HG02623 (cell line): Measurements from ENCODE around the gene OLFML2A.
"Not testable (repeated sequence)": the region's sequence is repeated elsewhere in the genome, so short reads cannot be mapped to it uniquely, and the experiment has no call there.

Source experiments
- ATAC-seq: cut with Tn5 transposase; IDR thresholded peaks from one replicate; pipeline ENCODE4 v1.9.1; 2021; ENCODE audit warnings: moderate library complexity; ENCODE audit not compliant: unreplicated experiment

Gene OLFML2A

DNA sequence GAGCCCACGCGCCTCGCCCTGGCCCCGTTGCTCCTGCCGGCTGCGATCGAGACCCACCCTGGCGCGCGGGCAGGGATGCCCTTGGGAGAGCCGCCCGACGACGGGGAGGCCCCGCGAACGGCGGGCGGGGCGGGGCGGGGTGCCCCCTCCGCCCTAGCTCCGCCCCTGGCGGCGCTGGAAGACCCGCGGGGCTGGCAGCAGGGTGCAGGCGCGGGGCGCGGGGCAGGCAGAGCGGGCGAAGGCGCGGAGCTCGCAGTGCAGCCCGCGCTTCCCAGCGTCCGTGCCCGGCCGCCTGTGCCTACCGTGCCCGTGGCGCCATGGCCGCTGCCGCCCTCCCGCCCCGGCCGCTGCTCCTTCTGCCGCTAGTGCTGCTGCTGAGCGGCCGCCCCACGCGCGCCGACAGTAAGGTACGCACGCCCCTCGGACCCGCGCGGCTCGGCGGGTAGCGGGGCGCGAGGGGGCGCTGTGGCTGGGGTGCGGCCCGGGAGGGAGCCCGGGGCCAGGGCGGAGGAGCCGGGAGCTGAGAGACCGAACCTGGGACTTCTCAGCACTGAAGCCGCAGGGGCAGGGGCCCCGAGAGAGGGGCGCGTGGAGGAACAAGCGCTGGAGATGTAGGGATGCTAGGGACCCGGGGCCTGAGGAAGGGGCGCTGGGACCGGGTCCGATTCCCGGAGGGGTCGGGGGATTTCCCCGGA is at the start of gene OLFML2A:
TSS of gene OLFML2A (plus strand) at position 180 of the 695 bp plus-strand sequence. CDS start at position 318, 138 bp downstream.
- no peak for ATAC-seq

DNA sequence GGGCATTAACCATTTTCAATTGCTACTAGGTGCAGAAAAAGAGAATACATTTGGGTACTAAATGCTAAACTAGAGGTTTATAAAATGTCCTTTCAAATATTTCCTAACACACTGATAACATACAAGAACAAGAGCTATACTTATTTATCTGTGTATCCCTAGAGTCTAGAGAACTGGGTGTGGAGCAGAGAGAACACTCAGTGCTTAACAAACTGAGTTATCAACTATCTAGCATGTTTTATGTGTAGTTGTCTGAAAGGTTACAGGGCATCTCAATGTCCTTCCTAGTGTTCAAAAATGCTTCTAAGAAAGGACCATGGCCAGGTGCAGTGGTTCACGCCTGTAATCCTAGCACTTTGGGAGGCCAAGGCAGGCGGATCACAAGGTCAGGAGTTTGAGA is 46.2 kb upstream of the OLFML2A start:
- no peak for ATAC-seq

DNA sequence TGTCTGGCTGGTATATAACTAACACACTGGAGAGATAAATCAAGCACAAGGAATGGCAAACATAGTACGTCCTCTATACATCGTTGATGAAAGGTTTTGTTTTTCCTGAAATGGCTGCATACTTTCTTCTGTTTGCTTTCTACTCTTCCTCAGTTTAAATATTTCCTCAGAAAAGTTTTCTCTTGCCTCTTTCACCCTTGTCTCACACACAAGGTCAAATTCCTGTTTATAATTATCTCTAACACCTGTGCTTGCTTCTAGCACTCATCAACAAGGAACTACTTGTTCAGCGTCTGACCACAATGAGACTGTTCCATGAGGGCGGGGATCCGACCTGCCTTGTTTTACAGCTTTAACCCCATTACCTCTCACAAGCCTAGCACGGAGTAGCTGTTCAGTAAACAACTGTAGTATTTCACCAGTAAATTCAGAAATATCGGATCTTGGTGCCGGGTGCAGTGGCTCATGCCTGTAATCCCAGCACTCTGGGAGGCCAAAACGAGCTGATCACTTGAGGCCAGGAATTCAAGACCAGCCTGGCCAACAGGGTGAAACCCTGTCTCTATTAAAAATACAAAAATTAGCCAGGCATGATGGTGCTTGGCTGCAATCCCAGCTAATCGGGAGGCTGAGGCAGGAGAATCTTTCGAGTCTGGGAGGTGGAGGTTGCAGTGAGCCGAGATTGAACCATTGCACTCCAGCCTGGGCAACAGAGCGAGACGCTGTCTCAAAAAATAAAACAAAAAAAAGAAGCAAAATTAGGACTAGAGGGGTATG is 42.8 kb upstream of the OLFML2A start:
- no peak for ATAC-seq

DNA sequence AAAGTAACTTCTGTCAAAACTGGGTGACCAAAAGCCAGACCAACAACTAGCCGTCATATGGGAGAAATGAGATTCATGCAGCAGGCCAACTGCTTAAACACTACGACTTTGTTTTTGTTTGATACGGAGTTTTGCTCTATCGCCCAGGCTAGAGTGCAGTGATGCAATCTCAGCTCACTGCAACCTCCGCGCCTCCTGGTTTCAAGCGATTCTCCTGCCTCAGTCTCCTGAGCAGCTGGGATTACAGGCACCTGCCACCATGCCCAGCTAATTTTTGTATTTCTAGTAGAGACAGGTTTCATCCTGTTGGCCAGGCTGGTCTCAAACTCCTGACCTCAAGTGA is 42.2 kb upstream of the OLFML2A start:
- not testable (repeated sequence) for ATAC-seq

DNA sequence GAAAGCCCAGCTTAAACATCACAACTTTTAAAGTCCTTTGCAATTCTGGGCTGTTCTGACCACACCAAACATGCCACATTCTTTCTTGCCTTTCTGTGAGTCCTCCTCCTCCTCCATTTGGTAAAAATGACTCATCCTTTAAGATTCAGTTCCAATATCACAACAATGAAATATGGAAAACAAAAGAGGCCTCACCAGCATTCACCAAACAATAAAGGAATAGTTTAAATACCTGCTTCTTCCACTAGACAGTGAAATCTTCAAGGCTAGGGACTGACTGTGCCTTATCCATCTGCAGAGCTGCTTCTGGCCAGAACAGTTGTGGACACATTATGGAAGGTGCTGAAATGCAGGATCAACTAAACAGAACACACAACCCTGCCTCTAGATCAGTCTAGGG is 41.8 kb upstream of the OLFML2A start:
- no peak for ATAC-seq

DNA sequence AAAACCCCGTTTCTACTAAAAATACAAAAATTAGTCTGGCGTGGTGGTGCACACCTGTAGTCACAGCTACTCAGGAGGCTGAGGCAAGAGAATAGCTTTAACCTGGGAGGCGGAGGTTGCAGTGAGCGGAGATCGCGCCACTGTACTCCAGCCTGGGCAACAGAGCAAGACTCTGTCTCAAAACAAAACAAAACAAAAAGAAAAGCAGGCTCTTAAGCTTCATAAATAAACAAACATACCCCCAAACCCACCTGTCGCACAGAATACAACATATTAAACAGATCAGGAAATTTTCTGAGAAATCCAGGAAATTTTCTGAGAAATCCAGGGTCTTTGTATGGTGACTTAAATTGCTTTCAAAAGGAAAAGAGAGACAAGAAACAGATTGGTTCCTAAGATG is 38.9 kb upstream of the OLFML2A start:
- ATAC-seq, result not testable (repeated sequence)

DNA sequence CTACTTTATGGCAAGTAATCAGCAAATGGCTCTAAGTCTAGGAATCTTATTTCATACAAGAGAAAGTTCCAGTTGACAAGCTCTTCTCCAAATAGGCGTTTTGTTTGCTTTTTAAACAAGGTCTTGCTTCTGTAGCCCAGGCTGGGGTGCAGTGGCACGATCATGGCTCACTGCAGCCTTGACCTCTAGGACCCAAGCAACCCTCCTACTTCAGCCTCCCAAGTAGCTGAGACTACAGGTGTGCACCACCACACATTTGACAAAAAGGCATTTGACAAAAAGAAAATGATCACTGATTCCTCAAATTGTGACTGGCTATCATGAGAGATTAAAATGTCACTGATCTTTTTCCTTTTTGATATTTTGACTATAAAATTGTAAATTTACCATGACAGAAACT is 37.6 kb upstream of the OLFML2A start:
- no peak for ATAC-seq

DNA sequence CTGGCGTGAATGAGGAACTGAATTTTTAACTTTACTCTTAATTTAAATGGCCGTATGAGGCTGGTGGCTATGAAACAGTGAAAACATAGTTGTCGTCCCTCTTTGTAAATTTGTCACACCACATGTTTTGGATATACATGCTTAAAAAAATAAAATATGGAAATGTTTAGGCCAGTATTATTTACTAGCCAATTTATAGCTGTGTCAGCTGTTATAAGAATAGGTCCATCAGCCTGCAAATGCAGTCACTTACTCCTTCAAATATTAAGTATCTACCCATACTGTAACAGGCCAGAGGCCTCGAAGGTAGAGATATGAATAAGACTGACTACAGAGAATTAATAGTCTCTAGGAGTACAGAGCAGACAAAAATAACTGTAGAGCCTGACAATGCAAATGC is 35.8 kb upstream of the OLFML2A start:
- no peak for ATAC-seq

DNA sequence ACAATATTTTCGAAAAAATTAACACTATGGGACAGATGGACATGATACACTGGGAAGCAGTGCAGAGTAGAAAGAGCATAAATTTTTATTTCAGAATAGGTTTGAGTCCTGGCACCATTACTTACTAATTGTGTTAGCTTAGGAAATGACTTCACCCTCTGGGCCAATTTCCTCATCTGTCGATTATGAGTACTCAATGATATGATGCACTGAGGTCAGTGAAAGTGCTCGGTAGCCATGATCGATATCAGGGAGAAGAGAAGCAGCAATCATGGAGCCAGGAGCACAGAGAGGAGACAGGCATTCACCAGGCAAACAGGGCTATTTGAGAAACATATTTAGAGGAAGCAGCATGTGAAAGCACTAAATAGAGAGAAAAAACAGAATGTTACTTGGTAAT is 35.3 kb upstream of the OLFML2A start:
- no peak for ATAC-seq

DNA sequence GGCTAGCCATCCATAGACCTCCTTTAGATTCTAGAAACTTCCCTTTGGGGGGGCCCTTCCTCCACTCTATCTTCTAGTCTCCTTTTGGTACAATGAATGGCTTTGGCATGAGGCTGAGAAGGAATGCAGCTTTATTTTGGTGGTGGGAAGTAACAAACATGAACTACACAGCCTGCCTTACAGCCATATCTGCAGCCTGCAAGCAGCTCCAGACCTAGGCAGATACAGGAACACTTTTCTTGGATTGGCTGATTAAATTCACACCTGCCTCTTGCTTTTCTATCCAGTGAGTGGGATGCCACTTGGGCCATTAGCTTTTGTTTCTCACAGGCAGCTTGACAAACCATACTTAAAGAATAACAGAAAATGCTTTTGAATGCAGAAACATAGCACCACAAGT is 34.0 kb upstream of the OLFML2A start:
- ATAC-seq, result no peak

DNA sequence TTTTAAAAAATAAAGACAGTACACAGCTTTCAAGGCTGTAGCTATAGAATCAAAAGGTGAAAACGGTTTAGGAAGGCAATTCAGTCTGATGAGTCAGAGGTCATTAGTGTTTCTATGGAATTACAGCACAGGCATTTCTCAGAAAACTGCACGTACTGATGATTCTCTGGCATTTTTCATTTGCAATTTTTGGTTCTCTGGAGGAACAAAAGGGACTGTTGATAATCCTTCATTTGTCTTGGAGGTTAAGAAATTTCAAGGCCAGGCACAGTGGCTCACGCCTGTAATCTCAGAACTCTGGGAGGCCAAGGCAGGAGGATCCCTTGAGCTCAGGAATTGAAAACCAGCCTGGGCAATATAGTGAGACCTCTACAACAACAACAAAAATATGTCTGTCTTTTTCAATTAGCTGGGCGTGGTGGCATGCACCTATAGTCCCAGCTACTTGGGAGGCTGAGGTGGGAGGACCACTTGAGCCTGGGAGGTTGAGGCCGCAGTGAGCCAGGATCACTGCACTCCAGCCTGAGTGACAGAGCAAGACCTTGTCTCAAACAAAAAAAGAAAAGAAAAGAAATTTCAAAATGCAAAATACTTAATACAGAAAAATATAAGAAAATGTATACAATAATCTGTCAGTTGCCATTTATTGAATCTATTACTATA is 33.1 kb upstream of the OLFML2A start:
- no peak for ATAC-seq

DNA sequence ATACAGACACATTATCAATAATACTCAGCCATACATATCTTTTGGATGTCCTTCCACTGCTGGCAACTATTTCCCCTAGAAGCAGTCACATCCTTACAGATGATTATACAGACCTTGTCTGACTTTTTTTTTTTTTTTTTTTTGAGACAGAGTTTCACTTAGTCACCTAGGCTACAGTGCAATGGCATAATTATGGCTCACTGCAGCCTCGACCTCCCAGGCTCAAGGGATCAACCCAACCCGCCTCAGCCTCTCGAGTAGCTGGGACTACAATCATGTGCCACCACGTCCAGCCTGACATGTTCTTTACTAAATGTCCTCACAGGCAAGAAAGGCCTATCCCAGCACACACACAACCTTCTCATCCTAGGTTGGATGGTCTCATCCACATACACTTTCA is 29.9 kb upstream of the OLFML2A start:
- ATAC-seq, result no peak

DNA sequence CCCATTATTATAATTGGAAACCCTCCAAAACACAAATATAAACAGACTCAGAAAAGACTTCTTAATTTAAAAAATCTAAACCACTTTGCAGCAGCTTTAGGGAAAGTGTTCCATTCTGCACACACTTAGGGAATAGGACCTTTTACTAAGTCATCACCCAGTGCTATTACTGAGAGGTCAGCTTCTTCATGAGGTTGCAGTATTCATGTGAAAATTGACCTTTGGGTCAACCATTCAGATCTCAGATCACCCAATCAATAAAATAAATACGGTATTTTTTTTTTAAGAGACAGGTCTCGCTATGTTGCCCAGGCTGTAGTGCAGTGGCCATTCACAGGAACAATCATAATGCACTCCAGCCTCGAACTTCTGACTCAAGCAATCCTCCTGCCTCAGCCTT is 27.6 kb upstream of the OLFML2A start:
- no peak for ATAC-seq

DNA sequence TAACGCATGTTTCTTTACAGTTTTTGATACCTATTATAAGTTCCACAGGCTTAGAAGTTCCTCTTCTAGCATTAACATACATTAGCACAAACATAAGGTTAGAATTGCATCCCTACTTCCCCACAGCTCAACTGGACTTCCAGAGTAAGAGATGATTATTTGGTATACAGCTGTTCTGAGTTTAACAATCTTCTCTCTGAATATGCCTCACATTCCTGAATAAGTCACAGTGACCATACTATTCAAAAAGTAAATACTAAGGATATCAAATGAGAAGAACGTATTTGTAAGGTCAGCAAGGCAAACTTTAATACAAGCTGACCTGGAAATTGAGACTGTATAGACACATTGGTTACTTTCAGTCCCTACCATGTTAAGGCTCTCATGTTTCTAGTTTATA is 27.2 kb upstream of the OLFML2A start:
- ATAC-seq, result no peak

DNA sequence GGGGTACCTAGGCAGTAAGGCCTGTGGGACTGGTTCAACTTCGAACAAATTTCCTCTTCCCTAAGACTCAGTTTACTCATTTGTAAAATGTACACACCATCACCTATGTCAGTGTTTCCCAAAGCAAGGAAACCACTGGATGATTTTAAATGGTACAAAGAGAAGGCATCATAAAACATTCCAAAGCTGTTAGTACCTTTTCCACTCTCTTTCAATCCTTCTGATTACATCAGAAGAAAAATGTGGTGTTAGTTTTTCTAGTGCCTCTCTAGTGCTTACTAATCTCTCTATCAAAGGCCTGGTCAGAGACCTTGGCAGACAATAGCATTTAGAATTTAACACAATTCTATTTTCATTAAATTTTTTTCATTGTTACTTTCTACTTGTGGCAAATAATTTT is 24.0 kb upstream of the OLFML2A start:
- no peak for ATAC-seq

DNA sequence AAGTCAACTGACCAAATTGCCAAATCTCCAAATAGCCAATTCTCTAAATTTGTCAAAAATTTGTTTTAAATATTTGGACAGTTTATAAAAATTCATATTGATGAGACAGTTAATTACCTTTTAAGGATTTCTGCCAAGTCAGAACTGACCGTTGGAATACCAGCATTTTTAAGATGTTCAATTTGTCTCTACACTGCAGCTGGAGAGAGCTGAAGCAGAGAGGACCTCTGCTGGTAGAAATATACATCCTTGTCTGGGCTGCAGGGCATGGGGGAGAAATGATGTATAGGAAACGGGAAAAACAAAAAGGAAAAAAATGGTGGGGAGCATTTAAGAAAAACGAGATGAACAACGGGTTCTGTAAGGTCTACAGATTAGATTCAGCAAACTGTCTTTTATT is 22.6 kb upstream of the OLFML2A start:
- no peak for ATAC-seq

DNA sequence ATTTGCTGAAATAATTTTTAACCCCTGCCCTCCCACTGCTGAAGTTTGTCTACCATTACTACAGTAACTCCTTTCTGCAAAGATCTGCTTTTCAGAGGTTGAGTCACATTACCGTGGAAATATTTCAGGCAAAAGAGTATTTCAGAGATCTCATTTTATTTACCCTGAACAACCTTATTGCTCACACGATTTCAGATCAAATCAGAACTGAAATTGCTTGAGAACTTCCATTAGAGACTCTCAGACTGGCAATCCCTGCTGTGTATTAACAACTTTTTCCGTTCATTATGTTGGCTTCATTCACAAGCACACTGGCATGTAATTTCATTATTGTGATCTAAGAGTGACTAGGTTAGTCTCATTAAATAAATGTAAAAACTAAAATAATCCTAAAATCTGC is 21.9 kb upstream of the OLFML2A start:
- ATAC-seq, result no peak

DNA sequence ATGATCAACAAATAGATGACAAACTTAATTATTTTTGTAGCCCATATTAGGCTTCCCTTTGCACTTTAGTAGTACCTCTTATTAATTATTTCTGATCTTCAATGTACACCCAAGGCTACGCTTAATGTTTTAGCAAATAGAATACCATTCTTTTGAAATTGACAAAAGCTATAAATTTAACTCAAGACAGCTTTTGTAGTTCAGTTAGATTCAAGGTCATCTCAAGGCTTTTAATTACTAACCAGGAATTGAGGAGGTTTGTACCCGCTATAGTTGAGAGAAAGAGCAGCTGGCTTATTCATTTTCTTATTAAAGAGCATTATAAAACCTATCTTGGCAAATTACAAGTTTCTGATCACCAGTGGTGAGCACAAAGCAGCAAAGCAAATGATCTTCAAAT is 20.9 kb upstream of the OLFML2A start:
- ATAC-seq, result no peak

DNA sequence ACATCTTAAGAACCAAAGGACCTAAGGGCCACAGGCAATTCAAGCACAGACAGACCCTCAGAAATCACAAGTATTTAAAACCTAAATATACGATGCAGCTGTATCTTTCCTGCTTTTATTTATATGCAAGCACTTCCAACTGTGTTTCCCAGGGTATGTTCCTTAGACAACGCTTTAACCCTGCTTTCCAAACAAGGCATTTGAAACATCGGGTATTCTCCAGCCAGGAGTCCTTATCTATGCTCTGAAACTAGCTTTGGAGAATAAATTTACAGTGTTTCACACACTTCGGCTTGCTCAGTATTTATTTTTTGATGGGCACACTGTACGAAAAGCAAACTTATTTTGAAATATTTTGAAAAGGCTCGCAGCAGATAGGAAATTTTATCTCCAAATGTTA is 19.3 kb upstream of the OLFML2A start:
- no peak for ATAC-seq

DNA sequence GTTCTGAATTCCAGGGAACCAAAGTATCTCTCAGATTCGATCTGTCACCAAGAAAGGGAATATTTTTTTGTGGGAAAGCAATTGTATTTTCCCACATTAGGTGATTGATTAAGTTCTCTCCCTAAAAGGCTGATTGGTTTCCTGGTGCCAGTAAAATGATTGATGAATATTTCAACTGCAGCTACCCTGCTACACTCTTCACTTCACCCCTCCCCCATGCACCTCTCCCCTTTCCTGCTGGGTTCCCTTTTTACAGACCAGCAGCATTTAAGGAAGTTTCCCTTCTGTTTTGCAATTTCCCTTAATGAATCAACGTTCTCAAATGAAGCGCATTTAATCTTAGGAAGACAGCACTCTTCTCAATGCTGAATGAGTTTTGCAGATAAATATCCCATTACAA is 18.9 kb upstream of the OLFML2A start:
- no peak for ATAC-seq

DNA sequence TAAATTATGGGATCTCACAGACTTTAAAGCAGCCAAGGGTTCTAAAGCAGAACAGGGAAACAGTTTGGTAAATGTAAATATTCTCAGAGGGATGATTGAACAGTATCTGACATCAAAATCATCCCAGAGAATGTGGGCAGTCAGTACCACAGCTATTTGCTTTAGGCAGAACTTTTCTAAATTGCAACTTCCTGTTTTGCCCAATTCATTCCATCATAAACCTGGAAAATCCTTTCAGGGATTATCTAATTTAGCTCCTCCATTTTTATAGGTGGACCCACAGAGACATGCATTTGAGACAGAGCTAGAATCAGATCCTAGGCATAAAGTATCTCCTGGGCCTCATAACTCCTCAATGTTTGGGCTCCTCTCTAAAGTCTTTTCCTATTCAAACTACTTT is 18.2 kb upstream of the OLFML2A start:
- no peak for ATAC-seq

DNA sequence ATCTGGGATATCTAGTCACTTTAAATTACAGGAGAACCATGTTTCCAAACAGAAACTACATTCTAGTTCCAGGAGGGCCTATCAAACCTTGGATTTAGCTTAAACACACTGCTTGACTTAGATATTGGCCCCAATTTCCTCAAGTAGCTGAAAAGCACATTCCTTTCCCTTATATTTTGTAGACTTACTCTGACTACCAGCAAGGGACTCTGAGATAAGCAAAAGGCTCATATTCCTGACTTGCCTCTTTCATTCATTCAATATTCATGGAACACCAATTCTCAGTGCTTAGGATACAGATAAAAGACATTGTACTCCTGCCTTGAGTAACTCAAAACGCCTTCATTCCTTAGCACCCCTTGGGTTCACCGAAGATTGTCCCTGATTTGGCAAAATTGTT is 17.6 kb upstream of the OLFML2A start:
- ATAC-seq, result no peak
